Fibroblast of lung (primary cell): ENCODE measurements around the gene UPK1B. TPM values are rescaled to one million over a fixed set of nuclear protein-coding genes. Genes with fewer than 3 reads are reported as not detected.

ENCODE experiments used
- DNase-seq, 2 donors: peaks; one replicate each; pipeline versions ENCODE4 v3.0.0 to v3.0.0-alpha.2; 2010; ENCODE audit warnings: low read depth in 2 of 2
- H2AFZ ChIP-seq: 2 replicates; pipeline ENCODE4 v1.5.1; 2012; ENCODE audit warnings: low read length, control low read depth, inconsistent platforms
- H3K27ac ChIP-seq: 2 replicates; pipeline ENCODE4 v1.5.1; 2011; ENCODE audit warnings: low read length, control low read depth; ENCODE audit not compliant: insufficient read depth
- H3K27me3 ChIP-seq: 2 replicates; pipeline ENCODE4 v1.5.1; 2011; ENCODE audit warnings: mild to moderate bottlenecking, low read length; ENCODE audit not compliant: control insufficient read depth, insufficient read depth
- H3K36me3 ChIP-seq: 2 replicates; pipeline ENCODE4 v1.5.1; 2011; ENCODE audit warnings: low read length; ENCODE audit not compliant: control insufficient read depth, insufficient read depth
- H3K4me1 ChIP-seq: 2 replicates; pipeline ENCODE4 v1.5.1; 2011; ENCODE audit warnings: low read length; ENCODE audit not compliant: control insufficient read depth, insufficient read depth; ENCODE audit errors: extremely low read depth
- H3K4me2 ChIP-seq: 2 replicates; pipeline ENCODE4 v1.5.1; 2011; ENCODE audit warnings: low read length, control low read depth; ENCODE audit not compliant: insufficient read depth; ENCODE audit errors: extremely low read depth
- H3K4me3 ChIP-seq, 4 experiments: fragments of 200-600 bp in 1 of 4; sonication (generic) in 1 of 4; replicated peaks in 1 of 4; 2 replicates each; pipeline ENCODE4 v1.5.1; 2011 to 2016; ENCODE audit warnings: low read length in 4 of 4, low read depth in 3 of 4, mild to moderate bottlenecking in 3 of 4, control low read depth in 2 of 4, inconsistent platforms in 1 of 4, mixed read lengths in 1 of 4; ENCODE audit not compliant: insufficient read depth in 1 of 4; ENCODE audit errors: control extremely low read depth in 1 of 4
- H3K79me2 ChIP-seq: 2 replicates; pipeline ENCODE4 v1.5.1; 2012; ENCODE audit warnings: mild to moderate bottlenecking, low read length, inconsistent platforms; ENCODE audit not compliant: control insufficient read depth, insufficient read depth
- H3K9ac ChIP-seq: 2 replicates; pipeline ENCODE4 v1.5.1; 2011; ENCODE audit warnings: mild to moderate bottlenecking, low read length, control low read depth; ENCODE audit not compliant: insufficient read depth
- H3K9me3 ChIP-seq: 2 replicates; pipeline ENCODE4 v1.5.1; 2012; ENCODE audit warnings: low read depth, low read length; ENCODE audit not compliant: control insufficient read depth, insufficient read depth
- H4K20me1 ChIP-seq: 2 replicates; pipeline ENCODE4 v1.5.1; 2011; ENCODE audit warnings: low read length; ENCODE audit not compliant: control insufficient read depth, insufficient read depth; ENCODE audit errors: extremely low read depth
- EZH2 ChIP-seq: IDR thresholded peaks from 2 replicates; pipeline ENCODE4 v1.5.1; 2012; ENCODE audit warnings: low read length, control low read depth, mild to moderate bottlenecking; ENCODE audit errors: missing control alignments
- polyA plus RNA-seq, 2 donors: library from polyadenylated mRNA; depleted of rRNA in 1 of 2; stranded (reverse) in 1 of 2; unstranded in 1 of 2; fragments of >200 nt; gene quantifications; 2 replicates each; pipeline ENCODE4 v1.2.1, GENCODE V29; 2011 to 2012; ENCODE audit warnings: missing spikeins in 1 of 2
- total RNA-seq: library from RNA; depleted of rRNA; stranded (reverse); fragments of >200 nt; gene quantifications from 2 replicates; pipeline ENCODE4 v1.2.1, GENCODE V29; 2014
- TF ChIP-seq, protein P1 (sequence below), 2 donors: IDR thresholded peaks in 1 of 2; conservative IDR thresholded peaks in 1 of 2; 1 replicate in 1 of 2; 2 replicates in 1 of 2; pipeline ENCODE4 v1.5.1; 2011 to 2012; ENCODE audit warnings: low read length in 2 of 2, control low read depth in 1 of 2, inconsistent platforms in 1 of 2, low read depth in 1 of 2, mild to moderate bottlenecking in 1 of 2

Gene UPK1B
- total and polyA plus RNA-seq, 2 donors (not counting 1 experiment from before 2014, with no cell fraction given) = not detected

DNA sequence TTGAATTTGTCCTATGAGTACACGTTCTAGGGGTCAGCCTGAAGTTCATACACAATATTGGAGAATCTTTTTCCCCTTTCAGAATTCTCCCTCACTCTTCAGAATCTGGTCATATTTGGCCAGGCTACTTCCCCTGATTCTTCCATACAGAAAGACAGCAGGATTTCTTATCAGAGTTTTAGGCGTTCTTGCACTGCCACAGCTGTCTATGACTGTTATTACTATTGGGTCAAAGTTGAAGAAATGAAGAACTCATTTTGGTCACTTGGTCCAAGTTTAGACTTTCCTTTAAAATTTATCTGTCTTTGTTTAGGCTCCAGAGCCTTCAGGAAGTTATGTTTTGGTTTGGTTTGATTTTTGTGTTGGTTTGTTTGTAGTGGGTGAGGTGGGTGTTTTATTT lies 15.4 kb upstream of the UPK1B start:
- no peak overlapping the region for H3K9ac ChIP-seq
- no peak overlapping the region for H3K4me2 ChIP-seq
- H3K4me1 ChIP-seq = no peaks in the 10 kb centered on the region
- no peak overlapping the region for H3K4me3 ChIP-seq
- H3K79me2 ChIP-seq = no peaks in the 10 kb centered on the region
- no peaks in the 10 kb centered on the region for H3K9me3 ChIP-seq
- H2AFZ ChIP-seq = no peak overlapping the region
- TF ChIP-seq EZH2 = no peak
- TF ChIP-seq, protein P1, sequence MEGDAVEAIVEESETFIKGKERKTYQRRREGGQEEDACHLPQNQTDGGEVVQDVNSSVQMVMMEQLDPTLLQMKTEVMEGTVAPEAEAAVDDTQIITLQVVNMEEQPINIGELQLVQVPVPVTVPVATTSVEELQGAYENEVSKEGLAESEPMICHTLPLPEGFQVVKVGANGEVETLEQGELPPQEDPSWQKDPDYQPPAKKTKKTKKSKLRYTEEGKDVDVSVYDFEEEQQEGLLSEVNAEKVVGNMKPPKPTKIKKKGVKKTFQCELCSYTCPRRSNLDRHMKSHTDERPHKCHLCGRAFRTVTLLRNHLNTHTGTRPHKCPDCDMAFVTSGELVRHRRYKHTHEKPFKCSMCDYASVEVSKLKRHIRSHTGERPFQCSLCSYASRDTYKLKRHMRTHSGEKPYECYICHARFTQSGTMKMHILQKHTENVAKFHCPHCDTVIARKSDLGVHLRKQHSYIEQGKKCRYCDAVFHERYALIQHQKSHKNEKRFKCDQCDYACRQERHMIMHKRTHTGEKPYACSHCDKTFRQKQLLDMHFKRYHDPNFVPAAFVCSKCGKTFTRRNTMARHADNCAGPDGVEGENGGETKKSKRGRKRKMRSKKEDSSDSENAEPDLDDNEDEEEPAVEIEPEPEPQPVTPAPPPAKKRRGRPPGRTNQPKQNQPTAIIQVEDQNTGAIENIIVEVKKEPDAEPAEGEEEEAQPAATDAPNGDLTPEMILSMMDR (conservative IDR thresholded peaks at IDR 0.05 in 1 of 2, IDR thresholded peaks at IDR 0.05 in 1 of 2; ENCODE audit: low read depth in 1 of 2, low read length in 2 of 2) = no peak
- H3K27me3 ChIP-seq = no peaks in the 10 kb centered on the region
- no peak for DNase-seq
- no peak overlapping the region for H3K27ac ChIP-seq
- H4K20me1 ChIP-seq = no peaks in the 10 kb centered on the region
- H3K36me3 ChIP-seq = no peaks in the 10 kb centered on the region

DNA sequence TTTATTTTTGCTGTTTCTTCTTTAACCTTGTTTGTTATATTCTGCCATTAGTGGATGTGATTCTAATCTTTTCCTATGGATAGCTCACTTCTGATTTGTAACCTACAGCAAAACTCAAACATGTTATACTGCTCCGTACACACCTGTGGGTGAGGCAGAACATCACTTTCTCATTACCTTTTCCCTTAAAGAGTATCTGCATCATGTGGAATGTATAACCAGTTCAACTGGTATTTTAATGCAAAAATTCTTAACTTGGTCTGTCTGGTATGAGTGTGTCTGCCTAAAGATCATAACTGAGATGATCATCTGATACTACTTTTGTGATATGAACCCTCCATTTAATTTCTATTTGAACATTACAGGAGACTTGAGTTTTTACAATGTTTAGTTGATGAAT lies 13.0 kb upstream of the UPK1B start:
- Histone ChIP-seq H3K4me2 (no peak overlapping the region), H3K4me3 (no peak overlapping the region), H3K9ac (no peak overlapping the region), H3K4me1 (no peaks in the 10 kb centered on the region), H2AFZ (no peak overlapping the region), H3K27me3 (no peaks in the 10 kb centered on the region), H3K79me2 (no peaks in the 10 kb centered on the region), H3K36me3 (no peaks in the 10 kb centered on the region), H3K27ac (no peak overlapping the region), H3K9me3 (no peaks in the 10 kb centered on the region), H4K20me1 (no peaks in the 10 kb centered on the region)
- DNase-seq = no peak
- TF ChIP-seq, protein P1 (conservative IDR thresholded peaks at IDR 0.05 in 1 of 2, IDR thresholded peaks at IDR 0.05 in 1 of 2; ENCODE audit: low read depth in 1 of 2, low read length in 2 of 2) = no peak
- no peak for TF ChIP-seq EZH2

DNA sequence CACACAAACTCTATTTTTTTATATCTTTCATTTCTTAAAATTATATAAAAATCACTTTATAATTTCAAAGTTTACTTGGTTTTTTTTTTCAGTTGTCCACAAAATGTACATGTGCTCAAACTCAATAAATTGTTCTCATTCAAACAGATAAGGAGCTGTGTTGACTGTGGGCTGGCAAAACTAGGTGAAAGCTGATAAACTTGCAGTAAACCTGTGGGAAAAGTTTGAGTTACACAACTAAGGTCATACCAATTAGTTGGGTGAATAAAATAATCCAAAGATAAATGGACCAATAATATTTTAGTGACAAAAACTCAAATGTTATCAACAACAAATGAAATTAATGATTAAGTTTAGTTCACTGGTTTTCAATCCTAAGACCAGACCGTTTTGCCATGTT lies 12.6 kb upstream of the UPK1B start:
- DNase-seq = no peak
- no peaks in the 10 kb centered on the region for H4K20me1 ChIP-seq
- H3K27ac ChIP-seq = no peak overlapping the region
- H2AFZ ChIP-seq = no peak overlapping the region
- no peak overlapping the region for H3K9ac ChIP-seq
- no peaks in the 10 kb centered on the region for H3K4me1 ChIP-seq
- H3K27me3 ChIP-seq = no peaks in the 10 kb centered on the region
- TF ChIP-seq, protein P1 (conservative IDR thresholded peaks at IDR 0.05 in 1 of 2, IDR thresholded peaks at IDR 0.05 in 1 of 2; ENCODE audit: low read depth in 1 of 2, low read length in 2 of 2) = no peak
- no peak for TF ChIP-seq EZH2
- no peaks in the 10 kb centered on the region for H3K9me3 ChIP-seq
- no peak overlapping the region for H3K4me3 ChIP-seq
- H3K4me2 ChIP-seq = no peak overlapping the region
- H3K36me3 ChIP-seq = no peaks in the 10 kb centered on the region
- H3K79me2 ChIP-seq = no peaks in the 10 kb centered on the region
